SIG-M5 treated with dmso at 0.1 percent for 504 hours (cell line): Measurements from ENCODE around the gene SHANK2.
A peak's percentile ranks its signal among the peaks of the same experiment; 100 is the strongest.

Experiments
- DNase-seq: peaks from one replicate; lab custom pipeline; 2025; ENCODE audit not compliant: unreplicated experiment; lab: John Stamatoyannopoulos, UW

SHANK2 gene

GRCh38 chr11:71269603-71270511 lies 17.5 kb upstream of the SHANK2 start:
- no peak for DNase-seq

DNA sequence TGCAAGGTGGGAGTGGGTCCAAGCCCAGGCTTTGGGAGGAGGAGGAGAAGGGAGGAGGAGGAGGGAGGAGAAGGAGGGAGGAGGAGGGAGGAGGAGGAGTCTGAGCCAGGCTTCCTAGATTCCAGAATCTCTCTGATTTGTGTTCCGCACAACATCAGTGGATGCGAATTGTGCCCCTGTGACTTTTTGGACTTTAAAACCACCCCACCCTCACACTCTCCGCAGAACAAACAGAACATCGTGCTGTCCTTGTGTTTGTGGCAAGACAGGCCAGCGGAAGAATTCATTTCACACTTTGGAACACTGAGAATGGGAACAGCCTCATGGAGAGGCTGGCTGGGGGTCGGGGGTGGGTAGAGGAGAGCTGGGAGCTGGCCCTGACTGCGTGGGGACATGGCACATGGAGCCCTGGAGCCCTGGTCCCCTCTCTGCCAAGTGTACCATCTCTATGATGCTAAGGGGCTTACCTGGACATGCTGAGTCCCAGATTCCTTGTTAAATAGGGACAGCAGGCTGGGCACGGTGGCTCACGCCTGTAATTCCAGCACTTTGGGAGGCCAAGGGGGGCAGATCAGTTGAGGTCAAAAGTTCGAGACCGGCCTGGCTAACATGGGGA lies 16.4 kb upstream of the SHANK2 start:
- no peak for DNase-seq

- DNase-seq, result no peak
These were observed 15.5 kb upstream of the SHANK2 start for GRCh38 chr11:71267807-71268421.

GRCh38 chr11:71266114-71266833 lies 13.9 kb upstream of the SHANK2 start:
- no peak for DNase-seq

- DNase-seq, result no peak
These were observed 13.2 kb upstream of the SHANK2 start for GRCh38 chr11:71265559-71266092.

DNA sequence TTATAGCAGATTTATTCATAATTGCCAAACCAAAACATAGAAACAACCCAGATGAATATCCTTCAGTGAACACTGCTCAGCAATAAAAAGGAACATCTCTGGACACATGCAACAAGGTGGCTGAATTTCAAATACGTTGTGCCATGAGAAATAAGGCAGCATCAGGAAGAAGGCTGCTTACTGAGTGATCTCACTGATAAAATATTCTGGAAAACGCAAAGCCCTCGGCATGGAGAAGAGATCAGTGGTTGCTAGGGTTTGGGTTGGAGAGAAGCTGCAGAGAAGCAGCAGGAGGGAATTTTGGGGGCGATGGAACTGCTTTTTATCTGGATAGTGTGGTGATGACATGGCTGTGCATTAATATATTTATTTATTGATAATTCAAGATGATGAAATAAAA lies 11.0 kb upstream of the SHANK2 start:
- DNase-seq, result no peak

- no peak for DNase-seq
These were observed 3.6 kb upstream of the SHANK2 start for GRCh38 chr11:71255800-71256479.

DNA sequence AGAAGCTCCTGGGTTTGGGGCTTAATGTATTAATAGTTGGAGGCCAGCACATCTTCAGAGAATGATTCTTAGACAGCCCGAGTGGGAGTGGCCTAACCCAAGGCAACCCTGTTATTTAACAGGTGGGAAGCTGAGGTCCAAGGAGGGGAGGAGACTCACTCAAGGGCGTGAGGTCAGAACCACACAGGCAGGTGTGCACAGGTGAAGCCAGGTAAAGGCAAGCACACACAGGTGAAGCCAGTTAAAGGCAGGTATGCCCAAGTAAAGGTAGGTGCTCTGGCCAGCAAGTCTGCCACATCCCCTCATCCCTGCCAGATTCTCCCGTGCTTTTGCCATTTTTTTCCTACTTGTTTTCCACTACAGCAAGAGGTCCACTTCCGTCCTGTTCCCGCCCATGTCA lies 2.9 kb upstream of the SHANK2 start:
- no peak for DNase-seq

DNA sequence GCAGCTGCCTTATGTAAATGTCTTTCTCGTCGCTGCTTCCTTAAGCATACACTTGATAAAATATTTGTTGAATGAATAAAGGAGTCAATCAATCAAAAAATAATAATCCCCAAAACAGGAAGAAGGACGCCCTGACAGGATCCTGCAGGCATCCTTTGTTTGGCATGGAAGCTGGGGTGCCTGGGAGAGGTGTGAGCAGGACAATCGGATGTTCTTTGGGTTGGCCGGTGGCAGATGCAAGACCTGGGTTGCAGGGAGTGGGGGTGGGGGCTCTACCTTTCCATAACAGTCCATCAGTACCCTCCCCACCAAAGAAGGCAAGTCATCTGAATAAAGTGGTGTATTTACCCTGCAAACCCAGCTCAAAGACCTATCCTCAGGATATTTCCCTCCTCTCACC lies 1.4 kb upstream of the SHANK2 start:
- no peak for DNase-seq

- DNase-seq, result peak; percentile 30
These were observed 673 bp upstream of the SHANK2 start for GRCh38 chr11:71252770-71253730.

- no peak for DNase-seq
These were observed 562 bp downstream of the SHANK2 start for GRCh38 chr11:71251761-71252268.

DNA sequence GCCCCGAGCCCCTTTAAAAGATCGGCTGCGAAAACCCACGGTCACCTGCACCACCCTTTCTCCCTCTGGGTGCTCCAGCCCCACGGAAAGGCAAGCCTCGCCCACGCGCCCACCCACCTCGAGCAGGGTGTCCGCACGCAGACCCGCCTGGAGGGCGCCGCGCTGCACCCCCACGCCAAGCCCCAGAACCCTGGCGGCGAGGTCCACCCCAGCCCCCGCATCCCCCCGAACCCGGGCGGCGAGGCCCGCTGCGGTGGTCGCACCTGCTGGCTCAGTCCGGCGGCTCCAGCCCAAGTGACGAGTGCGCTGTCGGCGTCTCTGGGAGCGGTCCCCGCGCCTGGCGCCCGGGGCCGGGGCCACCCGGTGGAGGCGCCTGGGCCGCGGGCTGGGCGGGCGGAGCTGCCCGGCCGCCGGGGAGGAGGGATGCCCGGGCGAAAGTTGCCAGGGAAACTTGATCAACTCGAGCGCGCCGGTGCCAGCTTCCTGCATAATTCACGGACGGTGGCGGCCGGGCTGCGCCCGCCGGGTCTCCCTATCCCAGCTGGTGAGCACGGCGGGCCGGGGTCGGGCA lies 1.1 kb downstream of the SHANK2 start:
- DNase-seq, result no peak

DNA sequence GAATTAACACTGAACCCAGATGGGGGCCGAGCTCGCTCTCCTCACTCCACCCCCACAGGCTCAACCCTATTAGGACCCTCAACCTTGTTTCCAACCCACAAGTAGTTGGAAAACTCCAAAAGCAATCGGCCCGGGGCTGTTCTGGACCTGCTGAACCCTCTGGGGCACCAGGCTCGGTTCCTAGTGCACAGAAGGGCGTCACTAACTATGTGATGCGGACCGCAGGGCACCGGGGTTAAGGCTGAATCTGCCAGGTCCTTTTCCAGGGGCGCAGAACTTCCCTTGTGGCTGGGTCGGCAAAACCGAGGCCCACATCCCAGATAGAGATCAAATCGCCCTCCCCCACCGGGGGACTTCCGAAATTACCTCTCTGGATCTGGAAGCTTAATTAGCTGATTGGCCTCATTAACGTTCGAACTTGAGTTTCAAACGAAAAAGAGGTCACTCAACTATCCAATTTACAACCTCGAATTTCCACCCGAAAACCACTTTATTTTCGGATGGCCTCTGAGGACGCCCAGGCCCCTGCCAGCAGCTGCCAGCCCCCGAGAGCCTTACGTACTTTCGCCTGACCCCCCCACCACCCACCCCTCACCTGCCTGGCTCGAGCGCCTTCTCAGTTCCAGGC lies 1.7 kb downstream of the SHANK2 start:
- DNase-seq, result no peak

DNA sequence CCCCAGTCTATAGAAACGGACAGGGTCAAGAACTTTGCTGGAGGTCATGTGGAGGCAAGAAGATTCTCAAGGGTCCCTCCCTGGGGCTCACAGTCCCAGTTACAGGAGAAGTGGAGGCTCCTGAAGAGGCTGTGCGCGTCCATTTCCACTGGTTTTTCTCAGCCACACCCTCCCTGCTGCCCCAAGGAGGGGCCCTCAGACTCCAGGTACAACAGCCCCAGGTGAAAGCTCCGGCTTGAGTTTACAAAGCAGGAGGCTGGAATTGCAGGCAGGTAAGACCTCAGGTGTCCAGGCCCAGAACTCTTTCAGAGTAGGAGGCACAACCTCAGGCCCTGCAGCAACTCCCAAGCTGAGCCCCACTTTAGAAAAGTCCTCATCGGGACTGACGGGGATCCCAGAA lies 3.1 kb downstream of the SHANK2 start:
- DNase-seq, result no peak

GRCh38 chr11:71248656-71249055 lies 3.7 kb downstream of the SHANK2 start:
- no peak for DNase-seq

GRCh38 chr11:71248251-71248570 lies 4.2 kb downstream of the SHANK2 start:
- no peak for DNase-seq

GRCh38 chr11:71247551-71248250 lies 4.7 kb downstream of the SHANK2 start:
- DNase-seq, result no peak

GRCh38 chr11:71246559-71246958 lies 5.8 kb downstream of the SHANK2 start:
- DNase-seq, result no peak
